WTC11 (cell line): ENCODE measurements around the gene SIPA1L2. TPM values are rescaled to one million over a fixed set of nuclear protein-coding genes. Genes with fewer than 3 reads are reported as not detected.
"Not testable (repeated sequence)": the region's sequence is repeated elsewhere in the genome, so short reads cannot be mapped to it uniquely, and the experiment has no call there.

Experiments used
- ATAC-seq: fragments of 200-7000 bp; cut with Tn5 transposase; 2 replicates; pipeline ENCODE4 v1.10.0; 2021; ENCODE audit warnings: mild to moderate bottlenecking, moderate library complexity
- CTCF ChIA-PET: fragments of 300-600 bp; sonication (Branson Sonifier 250); formaldehyde crosslinking; loops from one replicate; lab custom pipeline; 2021; ENCODE audit warnings: antibody characterized with exemption; lab: Charles Lee
- POLR2A ChIA-PET: fragments of 350-600 bp; sonication (Branson Sonifier 250); formaldehyde crosslinking; loops from one replicate; lab custom pipeline; 2021; ENCODE audit warnings: antibody characterized with exemption; lab: Charles Lee
- DNase-seq: peaks from one replicate; pipeline ENCODE4 v3.0.0; 2021; ENCODE audit warnings: low spot score
- H3K27ac Mint-ChIP-seq: 2 replicates; pipeline ENCODE4 v1.8.0; 2021; ENCODE audit warnings: mixed read lengths
- H3K27me3 Mint-ChIP-seq: 2 replicates; pipeline ENCODE4 v1.8.0; 2021; ENCODE audit warnings: low read depth, mild to moderate bottlenecking, moderate library complexity, mixed read lengths
- H3K36me3 Mint-ChIP-seq: 2 replicates; pipeline ENCODE4 v1.8.0; 2021; ENCODE audit warnings: mixed read lengths
- H3K4me1 Mint-ChIP-seq: 2 replicates; pipeline ENCODE4 v1.8.0; 2022; ENCODE audit warnings: mixed read lengths
- H3K4me3 Mint-ChIP-seq: 2 replicates; pipeline ENCODE4 v1.8.0; 2021; ENCODE audit warnings: mild to moderate bottlenecking, moderate library complexity, mixed read lengths
- H3K9me3 Mint-ChIP-seq: 2 replicates; pipeline ENCODE4 v1.8.0; 2021; ENCODE audit warnings: mixed read lengths
- FOXP4 ChIP-seq: sonication (generic); formaldehyde crosslinking; IDR thresholded peaks from 2 replicates; pipeline ENCODE4 v1.8.0; 2022; ENCODE audit warnings: mild to moderate bottlenecking, missing genetic modification reagents
- KAT7 ChIP-seq: sonication (generic); formaldehyde crosslinking; IDR thresholded peaks from 2 replicates; pipeline ENCODE4 v1.8.1; 2023; ENCODE audit warnings: missing genetic modification reagents, mild to moderate bottlenecking, borderline replicate concordance
- NFE2L1 ChIP-seq: sonication (generic); formaldehyde crosslinking; IDR thresholded peaks from 2 replicates; pipeline ENCODE4 v1.8.1; 2023; ENCODE audit warnings: missing genetic modification reagents
- OVOL2 ChIP-seq: fragments of 250-450 bp; sonication (Bioruptor Pico); IDR thresholded peaks from 2 replicates; pipeline ENCODE4 v1.9.0; 2021; ENCODE audit warnings: mild to moderate bottlenecking, borderline replicate concordance
- RORB ChIP-seq: fragments of 250-450 bp; sonication (Bioruptor Pico); IDR thresholded peaks from 2 replicates; pipeline ENCODE4 v1.9.0; 2021; ENCODE audit warnings: mild to moderate bottlenecking
- SMAD4 ChIP-seq: sonication (generic); formaldehyde crosslinking; IDR thresholded peaks from 2 replicates; pipeline ENCODE4 v1.8.0; 2022; ENCODE audit warnings: mild to moderate bottlenecking, missing genetic modification reagents
- TEAD1 ChIP-seq: sonication (generic); formaldehyde crosslinking; IDR thresholded peaks from 2 replicates; pipeline ENCODE4 v1.8.0; 2022; ENCODE audit warnings: mild to moderate bottlenecking, missing genetic modification reagents
- ZBTB21 ChIP-seq: sonication (generic); formaldehyde crosslinking; IDR thresholded peaks from 2 replicates; pipeline ENCODE4 v1.8.1; 2023; ENCODE audit warnings: mild to moderate bottlenecking, missing genetic modification reagents, borderline replicate concordance
- ZMAT4 ChIP-seq: fragments of 250-450 bp; sonication (Bioruptor Pico); IDR thresholded peaks from 2 replicates; pipeline ENCODE4 v1.9.0; 2021; ENCODE audit warnings: mild to moderate bottlenecking
- ZNF281 ChIP-seq: sonication (generic); formaldehyde crosslinking; IDR thresholded peaks from 2 replicates; pipeline ENCODE4 v1.8.0; 2023; ENCODE audit warnings: mild to moderate bottlenecking, missing genetic modification reagents
- ZNF317 ChIP-seq: sonication (generic); formaldehyde crosslinking; IDR thresholded peaks from 2 replicates; pipeline ENCODE4 v1.8.1; 2023; ENCODE audit warnings: low read depth, mild to moderate bottlenecking, moderate library complexity, missing genetic modification reagents, borderline replicate concordance
- total RNA-seq: library from RNA; stranded (reverse); gene quantifications from 3 replicates; pipeline ENCODE4 v1.2.3, GENCODE V29; 2021
- TF ChIP-seq, protein P1 (sequence below): sonication (generic); formaldehyde crosslinking; IDR thresholded peaks from 2 replicates; pipeline ENCODE4 v1.8.1; 2023; ENCODE audit warnings: mild to moderate bottlenecking, missing genetic modification reagents, moderate library complexity
- TF ChIP-seq, protein P2 (sequence below): sonication (generic); formaldehyde crosslinking; IDR thresholded peaks from 2 replicates; pipeline ENCODE4 v1.8.1; 2022; ENCODE audit warnings: low read depth, mild to moderate bottlenecking, moderate library complexity, missing genetic modification reagents, borderline replicate concordance
- TF ChIP-seq, protein P3 (sequence below): sonication (generic); formaldehyde crosslinking; IDR thresholded peaks from 2 replicates; pipeline ENCODE4 v1.8.1; 2023; ENCODE audit warnings: mild to moderate bottlenecking, missing genetic modification reagents, moderate library complexity
- TF ChIP-seq, protein P4 (sequence below): sonication (generic); formaldehyde crosslinking; IDR thresholded peaks from 2 replicates; pipeline ENCODE4 v1.8.0; 2022; ENCODE audit warnings: mild to moderate bottlenecking, missing genetic modification reagents

Gene SIPA1L2
- total RNA-seq, 1 experiment from 2014 or later = 14.3 TPM

DNA sequence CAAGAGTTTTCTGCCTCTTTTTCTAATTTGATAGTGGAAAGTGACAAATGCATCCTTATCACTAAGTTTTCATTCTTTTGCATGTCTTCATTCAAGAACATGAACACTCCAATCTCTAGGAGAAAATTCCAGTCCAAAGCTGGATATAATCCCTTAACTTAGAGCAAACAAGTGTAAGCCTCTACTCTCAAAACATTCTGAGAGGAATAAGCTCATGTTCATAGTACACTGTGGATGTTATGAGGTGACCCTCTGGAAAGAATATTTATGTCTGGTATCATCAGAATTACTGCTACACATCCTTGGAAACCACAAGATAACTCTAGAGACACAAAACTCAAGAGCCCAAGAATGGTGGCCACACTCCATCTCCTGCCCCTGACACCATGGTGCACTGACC lies 15.1 kb downstream of the SIPA1L2 start:
- H3K4me3 Mint-ChIP-seq = no peak overlapping the region
- ChIA-PET POLR2A (no interaction called here), CTCF (interaction anchor here (2.0 to 4.0 kb wide), 2 partner anchors 12 kb away, joined by 8 to 23 read pairs; no protein-coding TSS in a partner anchor)
- TF ChIP-seq TEAD1 (CRISPR knock-in tag) (no peak), ZNF317 (no peak), OVOL2 (CRISPR knock-in tag) (no peak), NFE2L1 (CRISPR knock-in tag) (no peak), ZMAT4 (CRISPR knock-in tag) (no peak), FOXP4 (no peak), RORB (CRISPR knock-in tag) (no peak)
- TF ChIP-seq, protein P1, sequence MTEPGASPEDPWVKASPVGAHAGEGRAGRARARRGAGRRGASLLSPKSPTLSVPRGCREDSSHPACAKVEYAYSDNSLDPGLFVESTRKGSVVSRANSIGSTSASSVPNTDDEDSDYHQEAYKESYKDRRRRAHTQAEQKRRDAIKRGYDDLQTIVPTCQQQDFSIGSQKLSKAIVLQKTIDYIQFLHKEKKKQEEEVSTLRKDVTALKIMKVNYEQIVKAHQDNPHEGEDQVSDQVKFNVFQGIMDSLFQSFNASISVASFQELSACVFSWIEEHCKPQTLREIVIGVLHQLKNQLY (CRISPR knock-in tag) = no peak
- TF ChIP-seq, protein P2, sequence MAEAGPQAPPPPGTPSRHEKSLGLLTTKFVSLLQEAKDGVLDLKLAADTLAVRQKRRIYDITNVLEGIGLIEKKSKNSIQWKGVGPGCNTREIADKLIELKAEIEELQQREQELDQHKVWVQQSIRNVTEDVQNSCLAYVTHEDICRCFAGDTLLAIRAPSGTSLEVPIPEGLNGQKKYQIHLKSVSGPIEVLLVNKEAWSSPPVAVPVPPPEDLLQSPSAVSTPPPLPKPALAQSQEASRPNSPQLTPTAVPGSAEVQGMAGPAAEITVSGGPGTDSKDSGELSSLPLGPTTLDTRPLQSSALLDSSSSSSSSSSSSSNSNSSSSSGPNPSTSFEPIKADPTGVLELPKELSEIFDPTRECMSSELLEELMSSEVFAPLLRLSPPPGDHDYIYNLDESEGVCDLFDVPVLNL (CRISPR knock-in tag) = no peak
- TF ChIP-seq, protein P3, sequence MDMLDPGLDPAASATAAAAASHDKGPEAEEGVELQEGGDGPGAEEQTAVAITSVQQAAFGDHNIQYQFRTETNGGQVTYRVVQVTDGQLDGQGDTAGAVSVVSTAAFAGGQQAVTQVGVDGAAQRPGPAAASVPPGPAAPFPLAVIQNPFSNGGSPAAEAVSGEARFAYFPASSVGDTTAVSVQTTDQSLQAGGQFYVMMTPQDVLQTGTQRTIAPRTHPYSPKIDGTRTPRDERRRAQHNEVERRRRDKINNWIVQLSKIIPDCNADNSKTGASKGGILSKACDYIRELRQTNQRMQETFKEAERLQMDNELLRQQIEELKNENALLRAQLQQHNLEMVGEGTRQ = no peak
- H3K4me1 Mint-ChIP-seq = peaks cover 58% of the 10 kb centered on the region
- no peaks in the 10 kb centered on the region for H3K36me3 Mint-ChIP-seq
- H3K27me3 Mint-ChIP-seq = no peaks in the 10 kb centered on the region
- H3K27ac Mint-ChIP-seq = no peak overlapping the region
- DNase-seq = no peak
- no peak for ATAC-seq
- H3K9me3 Mint-ChIP-seq = no peaks in the 10 kb centered on the region

DNA sequence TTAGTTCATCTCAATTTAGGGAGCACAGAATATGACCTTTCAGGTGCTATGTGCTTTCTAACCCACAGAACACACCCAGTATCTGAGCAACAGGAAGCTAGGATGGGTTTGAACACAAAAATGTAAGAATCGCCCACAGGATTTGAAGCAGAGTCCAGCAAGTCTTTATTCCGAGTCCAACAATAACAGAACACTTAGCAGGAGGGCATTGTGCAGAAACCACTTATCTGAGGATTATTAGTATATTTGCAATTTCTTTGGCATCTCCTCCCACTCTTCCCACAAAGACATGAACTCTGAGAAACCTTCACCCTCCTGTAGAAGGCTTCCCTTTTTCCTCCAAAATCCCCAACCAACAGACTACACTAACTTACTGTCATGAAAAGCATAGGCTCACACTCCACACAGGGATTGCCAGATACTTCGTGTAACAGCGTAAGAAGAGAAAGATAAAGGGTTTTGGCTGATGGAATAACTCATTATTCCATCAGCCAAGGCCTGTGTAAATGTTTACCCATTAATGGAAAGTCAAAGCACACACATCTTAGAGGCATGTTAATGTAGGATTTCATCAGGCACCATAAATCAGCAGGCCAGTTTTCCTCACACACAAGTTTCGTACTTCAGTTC lies 16.1 kb downstream of the SIPA1L2 start:
- no peaks in the 10 kb centered on the region for H3K9me3 Mint-ChIP-seq
- DNase-seq (no peak), ATAC-seq (no peak)
- ChIA-PET CTCF (interaction anchor here (4.0 kb wide), 1 partner anchor 13 kb away, joined by 23 read pairs; no protein-coding TSS in a partner anchor), POLR2A (no interaction called here)
- H3K27me3 Mint-ChIP-seq = no peaks in the 10 kb centered on the region
- H3K36me3 Mint-ChIP-seq = no peaks in the 10 kb centered on the region
- H3K27ac Mint-ChIP-seq = no peak overlapping the region
- H3K4me1 Mint-ChIP-seq = peaks cover 48% of the 10 kb centered on the region
- TF ChIP-seq ZBTB21 (CRISPR knock-in tag) = no peak
- H3K4me3 Mint-ChIP-seq = no peak overlapping the region

DNA sequence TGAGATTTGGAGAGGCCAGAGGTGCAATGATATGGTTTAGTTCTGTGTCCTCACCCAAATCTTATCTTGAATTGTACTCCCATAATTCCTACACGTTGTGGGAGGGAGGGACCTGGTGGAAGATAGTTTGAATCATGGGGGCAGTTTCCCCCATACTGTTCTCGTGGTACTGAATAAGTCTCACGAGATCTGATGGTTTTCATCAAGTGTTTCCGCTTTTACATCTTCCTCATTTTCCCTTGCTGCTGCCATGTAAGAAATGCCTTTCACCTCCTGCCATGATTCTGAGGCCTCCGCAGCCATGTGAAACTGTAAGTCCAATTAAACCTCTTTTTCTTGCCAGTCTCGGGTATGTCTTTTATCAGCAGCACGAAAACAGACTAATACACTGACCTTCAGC lies 17.1 kb downstream of the SIPA1L2 start:
- H3K36me3 Mint-ChIP-seq, H3K27me3 Mint-ChIP-seq, H3K9me3 Mint-ChIP-seq, ATAC-seq, DNase-seq, H3K27ac Mint-ChIP-seq, H3K4me3 Mint-ChIP-seq, POLR2A ChIA-PET: not testable (repeated sequence)
- H3K4me1 Mint-ChIP-seq = peaks cover 41% of the 10 kb centered on the region
- CTCF ChIA-PET = interaction anchor here (1.4 to 1.8 kb wide), 2 partner anchors 10 to 14 kb away, joined by 7 to 25 read pairs; no protein-coding TSS in a partner anchor

DNA sequence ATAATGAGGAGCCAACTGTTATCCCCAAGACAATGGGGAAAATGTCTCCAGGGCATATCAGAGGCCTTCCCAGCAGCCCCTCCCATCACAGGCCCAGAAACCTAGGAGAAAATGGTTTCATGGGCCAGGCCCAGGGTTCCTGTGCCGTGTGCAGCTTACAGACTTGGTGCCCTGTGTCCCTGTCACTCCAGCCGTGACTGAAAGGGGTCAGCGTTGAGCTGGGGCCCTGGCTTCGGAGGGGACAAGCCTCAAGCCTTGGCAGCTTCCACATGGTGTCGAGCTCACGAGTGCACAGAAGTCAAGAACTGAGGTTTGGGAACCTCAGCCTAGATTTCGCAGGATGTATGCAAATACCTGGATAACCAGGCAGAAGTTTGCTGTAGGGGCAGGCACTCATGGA lies 18.1 kb downstream of the SIPA1L2 start:
- TF ChIP-seq ZNF281 (CRISPR knock-in tag) (no peak), KAT7 (CRISPR knock-in tag) (0 out of 2 replicates have a peak, but pooled peaks have one; percentile 60), SMAD4 (CRISPR knock-in tag) (no peak)
- TF ChIP-seq, protein P4, sequence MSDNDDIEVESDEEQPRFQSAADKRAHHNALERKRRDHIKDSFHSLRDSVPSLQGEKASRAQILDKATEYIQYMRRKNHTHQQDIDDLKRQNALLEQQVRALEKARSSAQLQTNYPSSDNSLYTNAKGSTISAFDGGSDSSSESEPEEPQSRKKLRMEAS = peak; percentile 79
- DNase-seq = peak; percentile 68

DNA sequence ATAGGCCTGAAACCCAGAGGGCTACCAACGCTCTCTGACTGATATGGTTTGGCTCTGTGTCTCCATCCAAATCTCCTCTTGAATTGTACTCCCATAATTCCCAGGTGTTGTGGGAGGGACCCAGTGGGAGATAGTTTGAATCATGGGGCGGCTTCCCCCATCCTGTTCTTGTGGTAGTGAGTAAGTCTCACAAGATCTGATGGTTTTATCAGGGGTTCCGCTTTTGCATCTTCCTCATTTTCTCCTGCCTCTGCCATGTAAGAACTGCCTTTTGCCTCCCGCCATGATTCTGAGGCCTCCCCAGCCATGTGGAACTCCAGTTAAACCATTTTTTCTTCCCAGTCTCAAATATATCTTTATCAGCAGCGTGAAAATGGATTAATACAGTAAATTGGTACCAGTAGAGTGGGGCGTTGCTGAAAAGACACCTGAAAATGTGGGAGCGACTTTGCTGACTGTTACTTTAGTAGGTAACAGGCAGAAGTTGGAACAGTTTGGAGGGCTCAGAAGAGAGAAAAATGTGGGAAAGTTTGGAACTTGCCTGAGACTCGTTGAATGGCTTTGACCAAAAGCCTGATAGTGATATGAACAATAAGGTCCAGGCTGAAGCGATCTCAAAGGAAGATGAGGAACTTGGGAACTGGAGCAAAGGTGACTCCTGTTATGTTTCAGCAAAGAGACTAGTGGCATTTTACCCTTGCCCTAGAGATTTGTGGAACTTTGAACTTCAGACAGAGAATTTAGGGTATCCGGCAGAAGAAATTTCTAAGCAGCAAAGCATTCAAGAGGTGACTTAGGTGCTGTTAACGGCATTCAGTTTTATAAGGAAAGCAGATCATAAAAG lies 18.8 kb downstream of the SIPA1L2 start:
- H3K27me3 Mint-ChIP-seq, H3K36me3 Mint-ChIP-seq, DNase-seq, H3K4me3 Mint-ChIP-seq, H3K9me3 Mint-ChIP-seq, H3K27ac Mint-ChIP-seq, POLR2A ChIA-PET, ATAC-seq: not testable (repeated sequence)
- CTCF ChIA-PET = interaction anchor here (0.6 to 1.8 kb wide), 13 partner anchors 8 to 415 kb away, joined by 3 to 25 read pairs (median 4); partner anchors contain the start of gene SIPA1L2
- H3K4me1 Mint-ChIP-seq = peaks cover 25% of the 10 kb centered on the region

More for the DNA sequence above, 18.1 kb downstream of the SIPA1L2 start:
- no peaks in the 10 kb centered on the region for H3K36me3 Mint-ChIP-seq
- CTCF ChIA-PET = interaction anchor here (0.6 to 1.8 kb wide), 12 partner anchors 9 to 414 kb away, joined by 3 to 25 read pairs (median 4); partner anchors contain the start of gene SIPA1L2
- H3K9me3 Mint-ChIP-seq = no peaks in the 10 kb centered on the region
- POLR2A ChIA-PET = no interaction called here
- H3K4me1 Mint-ChIP-seq = peaks cover 31% of the 10 kb centered on the region
- H3K27ac Mint-ChIP-seq = no peak overlapping the region
- H3K27me3 Mint-ChIP-seq = no peaks in the 10 kb centered on the region
- H3K4me3 Mint-ChIP-seq = no peak overlapping the region
- peak; percentile 97 for ATAC-seq
